ENCODE measurements around the gene ZCCHC14. TPM values are rescaled to one million over a fixed set of nuclear protein-coding genes. Genes with fewer than 3 reads are reported as not detected.
A peak's percentile ranks its signal among the peaks of the same experiment; 100 is the strongest.

Gene ZCCHC14
- total and polyA plus RNA-seq, 2 of the 13 experiments (the other 11 are each of a cell fraction or from before 2014, with no cell fraction given): 12.4 to 12.5 TPM

DNA sequence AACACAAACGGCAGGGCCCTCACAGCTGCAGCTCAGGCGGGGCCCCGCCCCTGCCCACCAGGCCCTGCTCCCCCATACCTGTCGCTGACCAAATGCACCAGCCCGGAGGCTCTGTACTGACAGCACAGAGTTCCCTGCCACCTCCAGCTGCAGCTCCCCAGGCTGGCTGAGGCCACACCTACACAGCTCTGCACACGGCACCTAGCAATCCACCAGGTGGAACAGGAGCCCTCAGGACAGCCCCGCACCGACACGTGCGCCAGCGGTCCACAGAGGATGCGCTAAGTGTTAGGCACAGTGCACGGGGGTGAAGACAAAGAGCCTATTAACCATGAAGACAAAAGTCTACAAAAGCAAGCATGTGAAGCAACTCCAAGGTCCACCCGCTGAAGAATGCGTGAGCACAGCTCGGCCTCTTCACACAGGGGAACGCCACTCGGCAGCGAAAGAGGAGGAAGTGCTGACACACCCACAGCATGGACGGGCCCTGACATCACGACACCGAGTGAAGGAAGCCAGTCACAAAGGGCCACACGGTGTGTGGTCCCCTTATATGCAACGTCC is 5.4 kb downstream of the ZCCHC14 start (continued):
- TF ChIP-seq SP5 (CRISPR knock-in tag; IDR thresholded peaks at IDR 0.05; ENCODE audit: borderline replicate concordance, low read depth): peak; percentile 36; the same call in 1 of the 2 replicates
- TF ChIP-seq, protein P1, sequence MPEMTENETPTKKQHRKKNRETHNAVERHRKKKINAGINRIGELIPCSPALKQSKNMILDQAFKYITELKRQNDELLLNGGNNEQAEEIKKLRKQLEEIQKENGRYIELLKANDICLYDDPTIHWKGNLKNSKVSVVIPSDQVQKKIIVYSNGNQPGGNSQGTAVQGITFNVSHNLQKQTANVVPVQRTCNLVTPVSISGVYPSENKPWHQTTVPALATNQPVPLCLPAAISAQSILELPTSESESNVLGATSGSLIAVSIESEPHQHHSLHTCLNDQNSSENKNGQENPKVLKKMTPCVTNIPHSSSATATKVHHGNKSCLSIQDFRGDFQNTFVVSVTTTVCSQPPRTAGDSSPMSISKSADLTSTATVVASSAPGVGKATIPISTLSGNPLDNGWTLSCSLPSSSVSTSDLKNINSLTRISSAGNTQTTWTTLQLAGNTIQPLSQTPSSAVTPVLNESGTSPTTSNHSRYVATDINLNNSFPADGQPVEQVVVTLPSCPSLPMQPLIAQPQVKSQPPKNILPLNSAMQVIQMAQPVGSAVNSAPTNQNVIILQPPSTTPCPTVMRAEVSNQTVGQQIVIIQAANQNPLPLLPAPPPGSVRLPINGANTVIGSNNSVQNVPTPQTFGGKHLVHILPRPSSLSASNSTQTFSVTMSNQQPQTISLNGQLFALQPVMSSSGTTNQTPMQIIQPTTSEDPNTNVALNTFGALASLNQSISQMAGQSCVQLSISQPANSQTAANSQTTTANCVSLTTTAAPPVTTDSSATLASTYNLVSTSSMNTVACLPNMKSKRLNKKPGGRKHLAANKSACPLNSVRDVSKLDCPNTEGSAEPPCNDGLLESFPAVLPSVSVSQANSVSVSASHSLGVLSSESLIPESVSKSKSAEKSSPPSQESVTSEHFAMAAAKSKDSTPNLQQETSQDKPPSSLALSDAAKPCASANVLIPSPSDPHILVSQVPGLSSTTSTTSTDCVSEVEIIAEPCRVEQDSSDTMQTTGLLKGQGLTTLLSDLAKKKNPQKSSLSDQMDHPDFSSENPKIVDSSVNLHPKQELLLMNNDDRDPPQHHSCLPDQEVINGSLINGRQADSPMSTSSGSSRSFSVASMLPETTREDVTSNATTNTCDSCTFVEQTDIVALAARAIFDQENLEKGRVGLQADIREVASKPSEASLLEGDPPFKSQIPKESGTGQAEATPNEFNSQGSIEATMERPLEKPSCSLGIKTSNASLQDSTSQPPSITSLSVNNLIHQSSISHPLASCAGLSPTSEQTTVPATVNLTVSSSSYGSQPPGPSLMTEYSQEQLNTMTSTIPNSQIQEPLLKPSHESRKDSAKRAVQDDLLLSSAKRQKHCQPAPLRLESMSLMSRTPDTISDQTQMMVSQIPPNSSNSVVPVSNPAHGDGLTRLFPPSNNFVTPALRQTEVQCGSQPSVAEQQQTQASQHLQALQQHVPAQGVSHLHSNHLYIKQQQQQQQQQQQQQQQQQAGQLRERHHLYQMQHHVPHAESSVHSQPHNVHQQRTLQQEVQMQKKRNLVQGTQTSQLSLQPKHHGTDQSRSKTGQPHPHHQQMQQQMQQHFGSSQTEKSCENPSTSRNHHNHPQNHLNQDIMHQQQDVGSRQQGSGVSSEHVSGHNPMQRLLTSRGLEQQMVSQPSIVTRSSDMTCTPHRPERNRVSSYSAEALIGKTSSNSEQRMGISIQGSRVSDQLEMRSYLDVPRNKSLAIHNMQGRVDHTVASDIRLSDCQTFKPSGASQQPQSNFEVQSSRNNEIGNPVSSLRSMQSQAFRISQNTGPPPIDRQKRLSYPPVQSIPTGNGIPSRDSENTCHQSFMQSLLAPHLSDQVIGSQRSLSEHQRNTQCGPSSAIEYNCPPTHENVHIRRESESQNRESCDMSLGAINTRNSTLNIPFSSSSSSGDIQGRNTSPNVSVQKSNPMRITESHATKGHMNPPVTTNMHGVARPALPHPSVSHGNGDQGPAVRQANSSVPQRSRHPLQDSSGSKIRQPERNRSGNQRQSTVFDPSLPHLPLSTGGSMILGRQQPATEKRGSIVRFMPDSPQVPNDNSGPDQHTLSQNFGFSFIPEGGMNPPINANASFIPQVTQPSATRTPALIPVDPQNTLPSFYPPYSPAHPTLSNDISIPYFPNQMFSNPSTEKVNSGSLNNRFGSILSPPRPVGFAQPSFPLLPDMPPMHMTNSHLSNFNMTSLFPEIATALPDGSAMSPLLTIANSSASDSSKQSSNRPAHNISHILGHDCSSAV (CRISPR knock-in tag; IDR thresholded peaks at IDR 0.05; ENCODE audit: borderline replicate concordance): no peak
- TF ChIP-seq, protein P2, sequence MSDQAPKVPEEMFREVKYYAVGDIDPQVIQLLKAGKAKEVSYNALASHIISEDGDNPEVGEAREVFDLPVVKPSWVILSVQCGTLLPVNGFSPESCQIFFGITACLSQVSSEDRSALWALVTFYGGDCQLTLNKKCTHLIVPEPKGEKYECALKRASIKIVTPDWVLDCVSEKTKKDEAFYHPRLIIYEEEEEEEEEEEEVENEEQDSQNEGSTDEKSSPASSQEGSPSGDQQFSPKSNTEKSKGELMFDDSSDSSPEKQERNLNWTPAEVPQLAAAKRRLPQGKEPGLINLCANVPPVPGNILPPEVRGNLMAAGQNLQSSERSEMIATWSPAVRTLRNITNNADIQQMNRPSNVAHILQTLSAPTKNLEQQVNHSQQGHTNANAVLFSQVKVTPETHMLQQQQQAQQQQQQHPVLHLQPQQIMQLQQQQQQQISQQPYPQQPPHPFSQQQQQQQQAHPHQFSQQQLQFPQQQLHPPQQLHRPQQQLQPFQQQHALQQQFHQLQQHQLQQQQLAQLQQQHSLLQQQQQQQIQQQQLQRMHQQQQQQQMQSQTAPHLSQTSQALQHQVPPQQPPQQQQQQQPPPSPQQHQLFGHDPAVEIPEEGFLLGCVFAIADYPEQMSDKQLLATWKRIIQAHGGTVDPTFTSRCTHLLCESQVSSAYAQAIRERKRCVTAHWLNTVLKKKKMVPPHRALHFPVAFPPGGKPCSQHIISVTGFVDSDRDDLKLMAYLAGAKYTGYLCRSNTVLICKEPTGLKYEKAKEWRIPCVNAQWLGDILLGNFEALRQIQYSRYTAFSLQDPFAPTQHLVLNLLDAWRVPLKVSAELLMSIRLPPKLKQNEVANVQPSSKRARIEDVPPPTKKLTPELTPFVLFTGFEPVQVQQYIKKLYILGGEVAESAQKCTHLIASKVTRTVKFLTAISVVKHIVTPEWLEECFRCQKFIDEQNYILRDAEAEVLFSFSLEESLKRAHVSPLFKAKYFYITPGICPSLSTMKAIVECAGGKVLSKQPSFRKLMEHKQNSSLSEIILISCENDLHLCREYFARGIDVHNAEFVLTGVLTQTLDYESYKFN (CRISPR knock-in tag; conservative IDR thresholded peaks at IDR 0.05): peak; percentile 69
- TF ChIP-seq MTF1 (CRISPR knock-in tag; IDR thresholded peaks at IDR 0.05): peak; percentile 100
- TF ChIP-seq EZH2 (conservative IDR thresholded peaks at IDR 0.05; ENCODE audit: low read depth, low read length): no peak
- TF ChIP-seq KAT2B (IDR thresholded peaks at IDR 0.05; ENCODE audit: borderline replicate concordance, low read depth, low read length): no peak
- no peak for TF ChIP-seq CCDC6 (CRISPR knock-in tag; IDR thresholded peaks at IDR 0.05)
- no peak; the same call in 1 of the 2 replicates for TF ChIP-seq KDM4B (CRISPR knock-in tag; IDR thresholded peaks at IDR 0.05)
- TF ChIP-seq ZNF24 (IDR thresholded peaks at IDR 0.05): no peak
- TF ChIP-seq, protein P3, sequence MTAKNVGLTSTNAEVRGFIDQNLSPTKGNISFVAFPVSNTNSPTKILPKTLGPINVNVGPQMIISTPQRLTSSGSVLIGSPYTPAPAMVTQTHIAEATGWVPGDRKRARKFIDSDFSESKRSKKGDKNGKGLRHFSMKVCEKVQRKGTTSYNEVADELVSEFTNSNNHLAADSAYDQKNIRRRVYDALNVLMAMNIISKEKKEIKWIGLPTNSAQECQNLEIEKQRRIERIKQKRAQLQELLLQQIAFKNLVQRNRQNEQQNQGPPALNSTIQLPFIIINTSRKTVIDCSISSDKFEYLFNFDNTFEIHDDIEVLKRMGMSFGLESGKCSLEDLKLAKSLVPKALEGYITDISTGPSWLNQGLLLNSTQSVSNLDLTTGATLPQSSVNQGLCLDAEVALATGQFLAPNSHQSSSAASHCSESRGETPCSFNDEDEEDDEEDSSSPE (CRISPR knock-in tag; IDR thresholded peaks at IDR 0.05): peak; percentile 33; the same call in 1 of the 2 replicates
- TF ChIP-seq ZBTB21 (CRISPR knock-in tag; IDR thresholded peaks at IDR 0.05): peak; percentile 25; the same call in 1 of the 2 replicates
- TF ChIP-seq MEIS2 (CRISPR knock-in tag; IDR thresholded peaks at IDR 0.05): peak; percentile 29; the same call in 1 of the 2 replicates
- no peak for TF ChIP-seq POLR2AphosphoS2 (IDR thresholded peaks at IDR 0.05; ENCODE audit: low read depth, low read length)
- TF ChIP-seq, protein P4, sequence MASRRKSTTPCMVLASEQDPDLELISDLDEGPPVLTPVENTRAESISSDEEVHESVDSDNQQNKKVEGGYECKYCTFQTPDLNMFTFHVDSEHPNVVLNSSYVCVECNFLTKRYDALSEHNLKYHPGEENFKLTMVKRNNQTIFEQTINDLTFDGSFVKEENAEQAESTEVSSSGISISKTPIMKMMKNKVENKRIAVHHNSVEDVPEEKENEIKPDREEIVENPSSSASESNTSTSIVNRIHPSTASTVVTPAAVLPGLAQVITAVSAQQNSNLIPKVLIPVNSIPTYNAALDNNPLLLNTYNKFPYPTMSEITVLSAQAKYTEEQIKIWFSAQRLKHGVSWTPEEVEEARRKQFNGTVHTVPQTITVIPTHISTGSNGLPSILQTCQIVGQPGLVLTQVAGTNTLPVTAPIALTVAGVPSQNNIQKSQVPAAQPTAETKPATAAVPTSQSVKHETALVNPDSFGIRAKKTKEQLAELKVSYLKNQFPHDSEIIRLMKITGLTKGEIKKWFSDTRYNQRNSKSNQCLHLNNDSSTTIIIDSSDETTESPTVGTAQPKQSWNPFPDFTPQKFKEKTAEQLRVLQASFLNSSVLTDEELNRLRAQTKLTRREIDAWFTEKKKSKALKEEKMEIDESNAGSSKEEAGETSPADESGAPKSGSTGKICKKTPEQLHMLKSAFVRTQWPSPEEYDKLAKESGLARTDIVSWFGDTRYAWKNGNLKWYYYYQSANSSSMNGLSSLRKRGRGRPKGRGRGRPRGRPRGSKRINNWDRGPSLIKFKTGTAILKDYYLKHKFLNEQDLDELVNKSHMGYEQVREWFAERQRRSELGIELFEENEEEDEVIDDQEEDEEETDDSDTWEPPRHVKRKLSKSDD (CRISPR knock-in tag; IDR thresholded peaks at IDR 0.05; ENCODE audit: low read depth): 0 out of 2 replicates have a peak, but pooled peaks have one; percentile 35

Data from HepG2 (cell line).